GM19099 (cell line): ENCODE results near the gene SLC22A1.

Experiments used
- POLR2A ChIP-seq: IDR thresholded peaks from 3 replicates; pipeline ENCODE4 v1.6.1; 2011; ENCODE audit warnings: low read depth; ENCODE audit not compliant: insufficient read length; ENCODE audit errors: extremely low read depth

Gene SLC22A1

DNA sequence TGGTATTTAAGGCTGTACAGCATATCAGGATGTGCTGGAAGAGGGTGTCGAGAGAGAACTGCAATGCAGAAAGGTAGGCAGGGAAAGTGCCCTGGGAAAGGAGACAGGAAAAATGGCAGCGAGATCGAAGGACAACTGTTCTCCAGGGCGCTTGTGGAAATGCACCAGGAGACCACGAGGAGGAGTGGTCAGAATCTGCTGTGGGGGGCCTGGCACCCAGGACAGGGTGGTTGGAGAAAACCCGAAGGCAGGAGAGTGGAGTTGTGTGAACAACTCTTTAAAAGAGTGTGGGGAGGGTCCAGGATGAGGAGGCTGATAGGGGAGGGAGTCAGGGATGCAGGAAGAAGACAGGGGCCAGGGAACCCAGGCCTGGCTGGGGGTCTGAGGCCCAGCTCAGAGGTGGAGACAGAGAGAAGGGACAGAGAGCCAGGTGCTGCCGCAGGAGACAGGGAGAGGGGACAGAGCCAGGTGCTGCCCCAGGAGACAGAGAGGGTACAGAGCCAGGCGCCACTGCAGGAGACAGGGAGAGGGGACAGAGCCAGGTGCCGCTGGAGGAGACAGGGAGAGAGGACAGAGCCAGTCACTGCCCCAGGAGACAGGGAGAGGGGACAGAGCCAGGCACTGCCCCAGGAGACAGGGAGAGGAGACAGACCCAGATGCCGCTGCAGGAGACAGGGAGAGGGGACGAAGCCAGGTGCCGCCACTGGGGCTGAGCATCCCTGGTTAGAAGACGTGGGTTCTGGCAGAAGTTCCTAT lies 9.3 kb downstream of the SLC22A1 start:
- no peak for TF ChIP-seq POLR2A

DNA sequence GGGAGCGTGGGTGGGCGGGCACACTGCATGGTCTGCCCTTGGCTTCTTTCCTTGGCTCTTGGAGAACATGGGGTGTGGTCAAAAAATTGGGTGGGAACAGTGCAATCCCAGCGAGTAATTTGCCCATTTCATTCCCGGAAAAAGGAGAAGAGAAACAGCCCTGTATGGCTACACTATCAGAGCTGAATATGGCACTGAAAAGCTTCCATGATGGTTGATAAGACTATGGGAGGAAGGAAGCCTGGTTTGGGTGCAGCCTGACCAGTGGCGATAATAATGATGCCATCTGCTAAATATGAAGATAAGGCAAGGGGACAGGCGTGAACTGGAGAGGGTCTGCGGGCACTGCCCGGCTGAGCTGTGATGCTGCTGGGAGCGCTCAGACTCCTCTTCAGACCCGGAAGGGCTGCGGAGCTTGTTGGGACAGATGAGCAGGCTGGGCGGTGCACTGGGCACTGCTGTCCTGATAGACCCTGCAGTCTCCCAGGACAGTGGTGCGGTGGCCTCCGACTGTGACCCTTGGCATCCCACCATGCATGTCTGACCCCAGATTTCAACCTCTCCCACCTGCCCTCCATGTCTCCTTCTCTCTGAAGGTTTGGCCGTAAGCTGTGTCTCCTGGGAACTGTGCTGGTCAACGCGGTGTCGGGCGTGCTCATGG lies 10.2 kb downstream of the SLC22A1 start:
- no peak for TF ChIP-seq POLR2A

- no peak for TF ChIP-seq POLR2A
These were observed 10.7 kb downstream of the SLC22A1 start for GRCh38 chr6:160132297-160132637.

DNA sequence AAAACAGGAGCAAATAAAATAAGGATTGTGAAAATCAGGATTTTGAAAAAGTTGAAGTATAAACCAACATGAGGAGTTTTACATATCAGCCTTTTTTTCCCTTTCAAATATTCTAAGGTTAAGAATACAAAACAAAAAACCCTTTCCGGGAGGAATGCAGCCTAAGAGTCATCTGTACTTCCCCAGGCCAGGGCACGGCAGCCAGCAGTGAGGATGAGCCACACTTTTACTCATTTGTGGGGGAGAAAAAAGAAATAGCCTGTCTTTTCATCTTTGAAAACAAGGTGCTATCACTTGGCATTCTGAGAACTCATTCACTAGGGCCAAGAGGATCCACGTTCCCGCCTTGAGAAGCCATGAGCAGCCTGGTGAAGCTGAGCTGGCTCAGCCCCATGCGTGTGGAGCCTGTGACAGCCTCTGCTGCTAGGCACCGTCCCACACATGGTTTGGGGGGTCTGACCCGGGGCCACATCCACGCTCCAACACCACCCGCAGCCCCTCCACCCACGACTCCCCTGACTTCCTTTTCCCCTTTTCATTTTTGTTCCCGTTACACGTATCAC lies 11.2 kb downstream of the SLC22A1 start:
- TF ChIP-seq POLR2A: no peak

DNA sequence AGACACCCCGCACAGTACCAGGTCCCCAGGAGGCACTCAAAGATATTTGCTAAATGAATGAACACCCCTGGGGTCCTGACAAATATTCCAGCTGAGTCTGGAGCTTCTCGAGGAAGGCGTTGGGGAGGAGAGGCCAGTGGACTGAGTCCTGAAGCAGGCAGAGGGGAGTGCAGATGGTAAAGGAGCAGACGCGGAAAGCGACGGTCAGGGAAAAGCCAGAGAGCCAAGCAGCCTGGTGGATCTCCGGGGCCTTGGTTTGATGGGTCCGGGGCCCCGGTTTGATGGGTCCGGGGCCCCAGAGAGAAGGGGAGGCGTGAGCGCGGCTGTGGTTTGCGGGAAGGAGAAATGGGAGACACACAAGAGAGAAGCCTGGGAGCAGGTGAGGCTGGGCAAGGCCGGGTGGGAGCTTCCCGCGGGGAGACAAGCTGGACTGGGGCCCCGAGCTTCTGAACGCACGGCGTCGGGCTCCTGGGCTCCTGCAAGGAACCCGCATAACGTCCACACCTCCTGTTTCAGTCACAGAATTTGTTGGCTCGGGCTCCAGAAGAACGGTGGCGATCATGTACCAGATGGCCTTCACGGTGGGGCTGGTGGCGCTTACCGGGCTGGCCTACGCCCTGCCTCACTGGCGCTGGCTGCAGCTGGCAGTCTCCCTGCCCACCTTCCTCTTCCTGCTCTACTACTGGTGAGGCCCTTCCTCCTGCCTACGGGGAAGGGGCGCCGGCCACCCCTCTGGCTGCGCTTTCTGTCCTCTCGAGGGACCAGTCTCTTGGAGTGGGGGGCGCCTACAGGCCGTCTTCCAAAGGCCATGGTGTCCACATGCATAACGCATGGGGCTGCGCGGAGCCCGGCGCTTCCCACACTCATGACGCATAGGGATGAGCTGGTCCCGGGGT lies 12.1 kb downstream of the SLC22A1 start:
- TF ChIP-seq POLR2A: no peak

- no peak for TF ChIP-seq POLR2A
These were observed 13.3 kb downstream of the SLC22A1 start for GRCh38 chr6:160134779-160135547.

GRCh38 chr6:160135907-160136655 lies 14.5 kb downstream of the SLC22A1 start:
- TF ChIP-seq POLR2A: no peak

DNA sequence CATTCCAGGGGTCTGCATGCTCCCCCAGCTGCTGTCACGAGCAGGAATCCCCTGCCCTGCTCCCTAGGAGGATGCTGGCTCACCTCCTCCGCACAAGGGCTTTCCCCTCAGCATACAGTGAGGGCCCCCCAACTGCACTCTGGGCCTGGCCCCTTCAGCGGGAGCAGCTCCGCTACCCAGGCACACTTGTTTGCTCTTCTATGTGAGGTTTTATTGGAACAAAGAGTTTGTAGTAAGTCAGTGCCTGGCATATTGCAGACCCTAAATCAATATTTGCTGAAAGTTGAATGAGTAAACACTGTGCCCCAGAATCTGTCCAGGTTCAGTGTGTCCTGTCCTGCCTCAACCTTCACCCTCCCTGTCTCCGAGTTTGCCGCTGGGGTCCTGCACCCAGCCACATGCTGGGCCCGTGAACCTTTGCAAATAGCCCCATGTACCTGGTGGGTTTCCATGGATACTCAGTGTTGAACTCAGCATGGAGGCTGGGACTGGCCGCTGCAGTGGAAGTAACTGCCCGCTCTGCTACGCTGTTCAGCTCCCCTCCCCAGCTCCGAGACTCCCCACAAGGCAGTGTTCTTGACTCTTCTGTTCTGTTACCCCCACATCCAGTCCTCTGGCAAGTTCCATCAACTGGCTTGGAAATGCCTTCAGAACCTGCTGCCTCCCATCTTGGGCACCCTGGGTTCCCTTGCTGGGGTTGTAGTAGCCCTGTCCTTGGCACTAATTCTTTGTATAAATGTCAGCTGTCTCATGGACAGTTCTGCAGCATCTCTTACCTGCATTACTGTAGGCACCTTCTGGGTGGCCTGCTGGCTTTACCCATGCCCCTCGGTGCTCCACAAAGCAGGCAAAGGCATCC lies 15.7 kb downstream of the SLC22A1 start:
- no peak for TF ChIP-seq POLR2A

- TF ChIP-seq POLR2A: no peak
These were observed 16.6 kb downstream of the SLC22A1 start for GRCh38 chr6:160137989-160138835.

GRCh38 chr6:160138839-160139419 lies 17.3 kb downstream of the SLC22A1 start:
- TF ChIP-seq POLR2A: no peak

- no peak for TF ChIP-seq POLR2A
These were observed 17.8 kb downstream of the SLC22A1 start for GRCh38 chr6:160139420-160139851.
